HUES6 (cell line): Measurements from ENCODE around the gene SYT17.

ENCODE experiments used
- H3K27ac ChIP-seq: 2 replicates; pipeline ENCODE4 v1.7.0; 2013; ENCODE audit warnings: low read depth, mild to moderate bottlenecking, low read length, inconsistent platforms
- H3K27me3 ChIP-seq: 2 replicates; pipeline ENCODE4 v1.6.1; 2013; ENCODE audit warnings: low read length; ENCODE audit not compliant: control insufficient read depth, insufficient read depth
- H3K36me3 ChIP-seq: 2 replicates; pipeline ENCODE4 v1.6.1; 2013; ENCODE audit warnings: low read length; ENCODE audit not compliant: control insufficient read depth, insufficient read depth
- H3K4me1 ChIP-seq: 2 replicates; pipeline ENCODE4 v1.6.1; 2013; ENCODE audit warnings: low read length; ENCODE audit not compliant: control insufficient read depth, insufficient read depth
- H3K4me3 ChIP-seq: 2 replicates; pipeline ENCODE4 v1.5.1; 2013; ENCODE audit warnings: low read depth, low read length
- H3K9ac ChIP-seq: one replicate; pipeline ENCODE4 v1.6.1; 2013; ENCODE audit warnings: mild to moderate bottlenecking, low read length
- H3K9me3 ChIP-seq: 2 replicates; pipeline ENCODE4 v1.6.1; 2013; ENCODE audit warnings: low read depth, low read length; ENCODE audit not compliant: control insufficient read depth, insufficient read depth

The SYT17 gene

GRCh38 chr16:19131825-19132218 is 36.2 kb upstream of the SYT17 start:
- Histone ChIP-seq H3K9me3 (no peaks in the 10 kb centered on the region), H3K36me3 (no peaks in the 10 kb centered on the region), H3K27ac (peak overlapping the region; percentile 44; the same call in 1 of the 2 replicates), H3K27me3 (no peaks in the 10 kb centered on the region), H3K4me3 (no peak overlapping the region), H3K9ac (no peak overlapping the region), H3K4me1 (peaks cover 45% of the 10 kb centered on the region)

GRCh38 chr16:19132255-19132654 is 35.8 kb upstream of the SYT17 start:
- H3K27me3 ChIP-seq: no peaks in the 10 kb centered on the region
- H3K27ac ChIP-seq: no peak overlapping the region
- H3K4me1 ChIP-seq: peaks cover 45% of the 10 kb centered on the region
- no peak overlapping the region for H3K4me3 ChIP-seq
- H3K9me3 ChIP-seq: no peaks in the 10 kb centered on the region
- H3K36me3 ChIP-seq: no peaks in the 10 kb centered on the region
- H3K9ac ChIP-seq: no peak overlapping the region

GRCh38 chr16:19132898-19133297 is 35.1 kb upstream of the SYT17 start:
- no peak overlapping the region for H3K4me3 ChIP-seq
- H3K9ac ChIP-seq: no peak overlapping the region
- no peaks in the 10 kb centered on the region for H3K36me3 ChIP-seq
- no peaks in the 10 kb centered on the region for H3K9me3 ChIP-seq
- H3K27me3 ChIP-seq: no peaks in the 10 kb centered on the region
- H3K27ac ChIP-seq: no peak overlapping the region
- peaks cover 45% of the 10 kb centered on the region for H3K4me1 ChIP-seq

- Histone ChIP-seq H3K36me3 (no peaks in the 10 kb centered on the region), H3K27ac (no peak overlapping the region), H3K27me3 (no peaks in the 10 kb centered on the region), H3K9me3 (no peaks in the 10 kb centered on the region), H3K9ac (no peak overlapping the region), H3K4me3 (no peak overlapping the region), H3K4me1 (peaks cover 46% of the 10 kb centered on the region)
Observed at GRCh38 chr16:19133600-19133999, 34.4 kb upstream of the SYT17 start.

GRCh38 chr16:19135201-19135842 is 32.7 kb upstream of the SYT17 start:
- H3K27ac ChIP-seq: no peak overlapping the region
- H3K27me3 ChIP-seq: no peaks in the 10 kb centered on the region
- peaks cover 37% of the 10 kb centered on the region for H3K4me1 ChIP-seq
- no peaks in the 10 kb centered on the region for H3K9me3 ChIP-seq
- H3K4me3 ChIP-seq: no peak overlapping the region
- H3K36me3 ChIP-seq: no peaks in the 10 kb centered on the region
- no peak overlapping the region for H3K9ac ChIP-seq

- Histone ChIP-seq H3K9me3 (no peaks in the 10 kb centered on the region), H3K27me3 (no peaks in the 10 kb centered on the region), H3K36me3 (no peaks in the 10 kb centered on the region), H3K4me1 (peaks cover 30% of the 10 kb centered on the region), H3K4me3 (no peak overlapping the region), H3K9ac (no peak overlapping the region), H3K27ac (no peak overlapping the region)
Observed at GRCh38 chr16:19135896-19136438, 32.1 kb upstream of the SYT17 start.

- H3K4me3 ChIP-seq: no peak overlapping the region
- H3K27ac ChIP-seq: no peak overlapping the region
- no peak overlapping the region for H3K9ac ChIP-seq
- no peaks in the 10 kb centered on the region for H3K36me3 ChIP-seq
- H3K4me1 ChIP-seq: peaks cover 24% of the 10 kb centered on the region
- H3K9me3 ChIP-seq: no peaks in the 10 kb centered on the region
- H3K27me3 ChIP-seq: no peaks in the 10 kb centered on the region
Observed at GRCh38 chr16:19136549-19137196, 31.4 kb upstream of the SYT17 start.

GRCh38 chr16:19137201-19138128 is 30.6 kb upstream of the SYT17 start:
- H3K4me3 ChIP-seq: no peak overlapping the region
- H3K27me3 ChIP-seq: no peaks in the 10 kb centered on the region
- no peaks in the 10 kb centered on the region for H3K9me3 ChIP-seq
- H3K36me3 ChIP-seq: no peaks in the 10 kb centered on the region
- no peak overlapping the region for H3K9ac ChIP-seq
- H3K27ac ChIP-seq: no peak overlapping the region
- peaks cover 24% of the 10 kb centered on the region for H3K4me1 ChIP-seq

- Histone ChIP-seq H3K4me1 (peaks cover 21% of the 10 kb centered on the region), H3K27ac (no peak overlapping the region), H3K36me3 (no peaks in the 10 kb centered on the region), H3K9me3 (no peaks in the 10 kb centered on the region), H3K9ac (no peak overlapping the region), H3K27me3 (no peaks in the 10 kb centered on the region), H3K4me3 (no peak overlapping the region)
Observed at GRCh38 chr16:19138601-19139000, 29.4 kb upstream of the SYT17 start.

GRCh38 chr16:19139436-19140091 is 28.5 kb upstream of the SYT17 start:
- no peaks in the 10 kb centered on the region for H3K27me3 ChIP-seq
- H3K9me3 ChIP-seq: no peaks in the 10 kb centered on the region
- no peak overlapping the region for H3K4me3 ChIP-seq
- no peak overlapping the region for H3K27ac ChIP-seq
- H3K36me3 ChIP-seq: no peaks in the 10 kb centered on the region
- no peak overlapping the region for H3K9ac ChIP-seq
- H3K4me1 ChIP-seq: peaks cover 21% of the 10 kb centered on the region
